ENCODE results near the gene POC1A. TPM values are rescaled to one million over a fixed set of nuclear protein-coding genes. Genes with fewer than 3 reads are reported as not detected.

The POC1A gene
- total RNA-seq, 2 experiments from 2014 or later: 23.4 to 26.1 TPM

DNA sequence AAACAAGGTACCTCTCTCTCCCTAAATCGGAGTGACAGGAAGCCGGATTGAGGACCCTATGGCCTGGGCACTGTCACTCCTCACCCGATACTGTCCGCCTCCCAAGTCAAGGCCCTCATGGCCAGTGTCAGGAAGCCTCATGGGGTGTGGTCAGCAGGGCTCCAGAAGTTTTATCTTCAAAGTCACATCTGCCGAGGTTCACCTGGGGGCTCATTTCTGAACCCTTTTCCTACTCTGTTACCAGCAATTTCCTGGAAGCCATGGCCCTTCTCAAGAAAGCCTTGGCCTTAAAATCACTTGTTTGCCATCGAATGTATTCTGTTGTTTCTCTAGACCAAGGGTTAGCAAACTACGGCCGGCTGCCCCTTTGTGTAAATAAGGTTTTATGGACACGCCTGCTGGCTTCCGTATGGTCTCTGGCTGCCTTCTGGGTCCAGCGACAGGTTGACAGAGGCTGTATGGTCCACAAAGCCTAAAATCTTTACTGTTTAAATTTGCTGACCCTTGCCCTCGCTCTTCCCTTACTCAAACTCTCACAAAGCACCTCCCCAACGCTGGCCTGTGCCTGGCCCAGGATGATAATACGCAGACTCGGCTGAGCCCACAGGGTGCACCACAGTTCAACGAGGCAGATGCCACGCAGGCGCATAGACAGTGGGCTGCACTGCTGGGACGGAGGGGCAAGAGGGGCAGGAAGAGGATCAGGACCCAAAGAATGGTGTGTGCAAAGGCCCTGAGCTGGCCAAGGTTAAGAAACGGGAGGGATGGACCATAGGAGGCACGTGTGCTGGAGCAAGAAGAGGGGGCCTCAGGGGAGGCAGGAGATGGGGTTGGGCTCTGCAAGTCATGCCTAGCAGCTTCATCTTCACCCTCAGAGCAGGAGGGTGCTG, 73.1 kb downstream of the POC1A start:
- ChIA-PET POLR2A (no interaction called here), CTCF (no interaction called here)
- no peaks in the 10 kb centered on the region for H3K27me3 Mint-ChIP-seq
- intact Hi-C loops (cut with DNase I, micrococcal nuclease): no loop called here
- H3K4me1 Mint-ChIP-seq: peaks cover 4% of the 10 kb centered on the region
- H3K27ac Mint-ChIP-seq: no peak overlapping the region
- H3K36me3 Mint-ChIP-seq (ENCODE audit: low read depth): no peaks in the 10 kb centered on the region
- no peaks in the 10 kb centered on the region for H3K9me3 Mint-ChIP-seq (ENCODE audit: low read depth)
- ATAC-seq: no peak
- DNase-seq: no peak
- no peak overlapping the region for H3K4me3 Mint-ChIP-seq

DNA sequence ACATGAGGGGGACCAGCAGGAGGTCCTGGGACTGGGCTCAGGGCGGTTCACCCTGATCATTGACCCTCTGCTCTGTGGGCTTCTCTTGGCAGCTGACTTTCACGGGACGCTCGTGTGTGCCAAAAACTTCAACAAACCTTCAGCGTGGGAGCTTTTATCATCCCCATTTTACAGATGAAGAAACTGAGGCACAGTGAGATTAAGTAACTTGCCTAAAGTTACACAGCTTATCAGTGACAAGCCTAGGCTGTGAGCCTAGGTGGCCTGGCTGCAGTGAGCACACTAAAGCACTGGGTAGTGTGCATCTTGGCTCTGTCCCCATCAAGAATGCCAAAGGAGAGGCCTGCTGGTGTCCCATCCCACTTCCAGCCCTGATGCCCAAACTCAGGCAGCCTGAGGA, 74.3 kb downstream of the POC1A start:
- H3K27me3 Mint-ChIP-seq: no peaks in the 10 kb centered on the region
- no peaks in the 10 kb centered on the region for H3K9me3 Mint-ChIP-seq (ENCODE audit: low read depth)
- H3K4me1 Mint-ChIP-seq: no peaks in the 10 kb centered on the region
- ChIA-PET POLR2A (no interaction called here), CTCF (no interaction called here)
- no peaks in the 10 kb centered on the region for H3K36me3 Mint-ChIP-seq (ENCODE audit: low read depth)
- no peak for ATAC-seq
- H3K4me3 Mint-ChIP-seq: no peak overlapping the region
- no peak overlapping the region for H3K27ac Mint-ChIP-seq
- intact Hi-C loops (cut with DNase I, micrococcal nuclease): no loop called here
- no peak for DNase-seq

DNA sequence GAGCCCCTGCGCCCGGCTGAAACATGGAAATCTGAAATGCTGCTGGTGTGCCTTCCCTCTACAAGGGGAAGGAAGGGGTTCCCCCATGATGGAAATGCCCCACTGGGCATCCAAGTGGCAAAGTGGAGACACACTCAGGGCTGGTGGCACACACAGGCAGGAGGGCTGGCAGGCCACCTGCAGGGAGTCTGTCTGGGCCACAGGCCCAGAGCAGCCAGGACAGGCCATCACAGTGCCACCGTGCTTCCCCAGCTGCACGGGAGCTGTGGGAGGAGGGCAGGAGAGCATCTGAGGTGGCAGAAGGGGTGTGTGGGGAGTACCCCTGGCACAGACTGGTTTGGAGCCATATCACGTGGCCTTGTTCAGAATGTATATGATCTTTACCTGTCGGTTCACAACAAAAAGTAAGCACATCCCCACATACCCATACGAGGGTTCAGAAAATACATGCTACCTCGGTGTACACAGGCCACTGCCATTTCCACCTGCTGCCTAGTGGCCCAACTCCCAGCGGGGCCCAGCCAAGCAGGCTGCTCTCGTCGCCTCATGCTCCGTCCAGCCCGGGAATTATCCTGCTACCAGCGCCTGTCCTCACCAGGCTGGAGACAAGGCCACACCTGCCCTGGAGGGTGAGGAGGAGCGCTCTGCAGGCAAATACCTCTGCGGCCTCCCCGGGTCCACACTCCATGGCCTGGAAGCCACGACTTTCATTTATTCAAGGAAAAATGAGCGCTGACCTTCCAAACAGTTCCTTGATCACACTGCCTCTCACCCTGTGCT, 75.3 kb downstream of the POC1A start:
- ATAC-seq: no peak
- ChIA-PET CTCF (no interaction called here), POLR2A (interaction anchor here (0.6 kb wide), 1 partner anchor 42 kb away, joined by 3 read pairs; no protein-coding TSS in a partner anchor)
- intact Hi-C loops (cut with DNase I, micrococcal nuclease): no loop called here
- no peaks in the 10 kb centered on the region for H3K4me1 Mint-ChIP-seq
- no peak overlapping the region for H3K4me3 Mint-ChIP-seq
- no peak overlapping the region for H3K27ac Mint-ChIP-seq
- DNase-seq: no peak
- H3K9me3 Mint-ChIP-seq (ENCODE audit: low read depth): no peaks in the 10 kb centered on the region
- H3K27me3 Mint-ChIP-seq: no peaks in the 10 kb centered on the region
- no peaks in the 10 kb centered on the region for H3K36me3 Mint-ChIP-seq (ENCODE audit: low read depth)

DNA sequence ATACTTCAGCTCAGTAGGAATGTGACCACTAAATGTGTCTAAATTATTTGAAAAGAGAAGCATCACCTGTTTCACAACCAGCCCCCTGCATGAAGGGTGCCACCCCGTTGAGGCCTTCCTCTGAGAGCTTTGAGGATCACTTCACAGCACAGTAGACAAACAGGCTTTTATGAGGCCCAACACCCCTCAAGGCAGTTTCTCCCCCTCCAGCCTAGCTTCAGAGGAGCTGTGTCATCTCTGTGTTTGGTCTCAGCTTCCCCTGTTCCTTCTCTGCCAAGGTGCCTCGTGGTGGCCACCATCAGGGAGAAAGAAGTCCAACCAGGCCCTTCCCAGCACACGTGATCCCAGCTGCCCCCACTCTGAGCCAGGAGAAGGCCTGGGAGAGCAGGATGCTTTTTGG, 76.3 kb downstream of the POC1A start:
- Mint-ChIP-seq H3K4me3 (no peak overlapping the region), H3K4me1 (no peaks in the 10 kb centered on the region), H3K36me3 (ENCODE audit: low read depth) (no peaks in the 10 kb centered on the region), H3K27me3 (no peaks in the 10 kb centered on the region), H3K9me3 (ENCODE audit: low read depth) (no peaks in the 10 kb centered on the region), H3K27ac (no peak overlapping the region)
- POLR2A ChIA-PET: no interaction called here
- CTCF ChIA-PET: interaction anchor here (0.6 kb wide), 1 partner anchor 147 kb away, joined by 3 read pairs; no protein-coding TSS in a partner anchor
- DNase-seq (no peak), ATAC-seq (no peak)
- intact Hi-C loops (cut with DNase I, micrococcal nuclease): no loop called here

DNA sequence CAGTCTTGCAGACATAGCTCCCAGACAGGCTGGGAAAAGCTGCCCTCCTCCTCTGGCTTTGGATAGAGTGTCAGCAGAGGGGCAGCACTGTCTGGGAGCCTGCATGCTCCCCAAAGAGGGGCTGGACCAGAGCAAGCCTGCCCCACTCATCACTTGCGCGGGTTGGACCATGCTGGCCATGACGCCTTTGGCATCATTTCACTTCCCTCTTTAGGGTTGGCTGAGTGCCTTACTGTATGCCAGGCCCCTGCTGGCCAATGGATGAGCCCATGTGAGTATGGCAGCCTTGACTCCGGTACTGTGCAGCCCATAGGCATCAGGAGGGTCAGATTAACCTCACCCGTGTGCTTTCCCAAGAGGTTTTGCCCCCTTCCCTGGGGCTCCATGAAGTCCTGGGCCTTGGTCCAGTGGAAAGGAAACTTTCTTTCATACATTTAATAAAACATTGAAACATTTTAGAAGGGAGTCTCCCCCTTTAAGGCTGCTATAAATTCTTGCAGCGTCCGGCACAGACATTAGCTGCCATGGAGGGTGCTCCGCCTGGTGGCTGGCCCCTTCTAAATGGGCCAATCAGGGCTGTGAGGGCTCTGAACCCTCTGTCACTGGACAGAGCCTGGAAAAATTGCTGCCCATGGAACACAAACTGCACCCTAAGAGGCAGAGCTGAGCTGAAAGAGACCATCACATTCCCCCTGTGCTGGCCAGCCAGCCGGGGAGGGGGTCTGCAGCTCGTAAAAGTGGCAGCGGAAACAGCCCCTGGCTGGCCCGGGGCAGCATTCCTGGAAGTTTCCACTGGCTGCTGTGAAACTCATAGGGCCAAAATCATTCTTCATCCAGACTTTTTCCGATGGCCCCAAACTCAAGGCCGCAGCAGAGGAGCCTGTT, 77.1 kb downstream of the POC1A start:
- DNase-seq: no peak
- intact Hi-C loops (cut with DNase I, micrococcal nuclease): no loop called here
- no peak overlapping the region for H3K4me3 Mint-ChIP-seq

DNA sequence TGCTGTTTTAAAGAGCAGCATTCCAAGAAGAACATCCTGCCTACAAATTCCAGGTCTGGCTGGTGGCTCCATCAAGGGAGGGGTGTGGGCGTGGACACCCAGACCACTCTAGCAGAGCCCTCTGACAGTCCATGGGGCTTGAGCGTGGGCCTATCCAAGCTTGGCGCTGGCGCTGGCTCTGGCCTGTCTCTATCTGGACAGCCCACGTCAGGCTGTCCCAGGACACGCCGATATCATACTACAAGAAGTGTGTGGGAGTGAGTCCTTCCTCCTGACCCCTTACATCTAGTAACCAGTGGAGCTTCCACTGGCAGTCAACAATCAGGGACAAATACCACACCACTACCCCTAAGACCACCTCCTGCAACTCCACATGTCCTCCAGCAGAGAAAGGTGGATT, 80.7 kb downstream of the POC1A start:
- CTCF ChIA-PET: interaction anchor here (0.9 kb wide), 1 partner anchor 19 kb away, joined by 5 read pairs; no protein-coding TSS in a partner anchor
- POLR2A ChIA-PET: no interaction called here

More for the DNA sequence above, 77.1 kb downstream of the POC1A start:
- no peak overlapping the region for H3K27ac Mint-ChIP-seq
- no peaks in the 10 kb centered on the region for H3K4me1 Mint-ChIP-seq
- H3K36me3 Mint-ChIP-seq (ENCODE audit: low read depth): no peaks in the 10 kb centered on the region
- ChIA-PET POLR2A (interaction anchor here (0.7 kb wide), 1 partner anchor 11 kb away, joined by 3 read pairs; no protein-coding TSS in a partner anchor), CTCF (no interaction called here)
- ATAC-seq: no peak
- H3K27me3 Mint-ChIP-seq: no peaks in the 10 kb centered on the region
- no peaks in the 10 kb centered on the region for H3K9me3 Mint-ChIP-seq (ENCODE audit: low read depth)

DNA sequence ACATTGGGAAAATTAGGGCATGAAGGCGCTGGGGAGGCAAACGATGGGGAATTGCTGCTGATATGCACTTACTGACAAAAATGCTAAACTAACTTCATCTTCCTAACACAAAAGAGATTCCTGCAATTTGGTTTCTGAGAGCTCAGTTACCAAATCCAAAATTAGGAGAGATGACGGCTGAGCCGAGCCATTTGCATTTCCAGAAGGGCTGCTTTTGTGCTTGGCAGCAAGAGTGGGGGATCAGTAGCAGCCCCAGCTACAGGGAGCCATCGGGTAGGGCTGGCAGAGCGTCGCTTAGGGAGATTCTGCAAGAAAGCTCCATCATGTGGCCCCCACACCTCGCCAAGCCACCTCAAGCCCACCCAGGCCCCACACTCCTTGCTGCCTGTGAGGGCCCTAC, 81.8 kb downstream of the POC1A start:
- H3K36me3 Mint-ChIP-seq (ENCODE audit: low read depth): no peaks in the 10 kb centered on the region
- DNase-seq (no peak), ATAC-seq (no peak)
- H3K9me3 Mint-ChIP-seq (ENCODE audit: low read depth): no peaks in the 10 kb centered on the region
- POLR2A ChIA-PET: no interaction called here
- H3K4me1 Mint-ChIP-seq: no peaks in the 10 kb centered on the region
- no peak overlapping the region for H3K27ac Mint-ChIP-seq
- intact Hi-C loops (cut with DNase I, micrococcal nuclease): no loop called here
- H3K27me3 Mint-ChIP-seq: no peaks in the 10 kb centered on the region
- CTCF ChIA-PET: no interaction called here
- H3K4me3 Mint-ChIP-seq: no peak overlapping the region

More for the DNA sequence above, 80.7 kb downstream of the POC1A start:
- DNase-seq (no peak), ATAC-seq (no peak)
- Mint-ChIP-seq H3K4me3 (no peak overlapping the region), H3K9me3 (ENCODE audit: low read depth) (no peaks in the 10 kb centered on the region), H3K27me3 (no peaks in the 10 kb centered on the region), H3K27ac (no peak overlapping the region), H3K36me3 (ENCODE audit: low read depth) (no peaks in the 10 kb centered on the region), H3K4me1 (no peaks in the 10 kb centered on the region)
- intact Hi-C loops (cut with DNase I, micrococcal nuclease): no loop called here

DNA sequence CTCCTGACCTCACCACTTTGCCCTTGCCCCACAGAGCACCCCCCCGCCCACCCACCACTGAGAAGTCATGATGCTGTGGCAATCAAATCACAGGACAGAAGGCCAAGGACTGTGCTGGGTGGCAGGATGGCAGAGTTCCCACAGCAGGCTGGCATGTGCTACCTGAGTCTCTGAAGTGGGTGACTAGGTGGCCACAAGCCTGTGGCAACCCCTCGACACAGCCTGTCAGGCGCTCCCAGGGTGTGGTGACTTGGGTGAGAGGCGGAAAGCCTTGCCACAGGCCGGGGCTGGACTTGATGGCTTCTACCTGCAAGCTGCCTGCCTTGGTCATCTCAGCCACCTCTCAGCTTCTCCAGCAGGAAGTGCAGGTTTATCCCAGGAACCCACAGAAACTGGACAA, 82.2 kb downstream of the POC1A start:
- no peak for DNase-seq
- no peaks in the 10 kb centered on the region for H3K36me3 Mint-ChIP-seq (ENCODE audit: low read depth)
- H3K9me3 Mint-ChIP-seq (ENCODE audit: low read depth): no peaks in the 10 kb centered on the region
- intact Hi-C loops (cut with DNase I, micrococcal nuclease): no loop called here
- no peaks in the 10 kb centered on the region for H3K4me1 Mint-ChIP-seq
- CTCF ChIA-PET: no interaction called here
- POLR2A ChIA-PET: no interaction called here
- no peak for ATAC-seq
- no peaks in the 10 kb centered on the region for H3K27me3 Mint-ChIP-seq
- H3K27ac Mint-ChIP-seq: no peak overlapping the region
- H3K4me3 Mint-ChIP-seq: no peak overlapping the region

DNA sequence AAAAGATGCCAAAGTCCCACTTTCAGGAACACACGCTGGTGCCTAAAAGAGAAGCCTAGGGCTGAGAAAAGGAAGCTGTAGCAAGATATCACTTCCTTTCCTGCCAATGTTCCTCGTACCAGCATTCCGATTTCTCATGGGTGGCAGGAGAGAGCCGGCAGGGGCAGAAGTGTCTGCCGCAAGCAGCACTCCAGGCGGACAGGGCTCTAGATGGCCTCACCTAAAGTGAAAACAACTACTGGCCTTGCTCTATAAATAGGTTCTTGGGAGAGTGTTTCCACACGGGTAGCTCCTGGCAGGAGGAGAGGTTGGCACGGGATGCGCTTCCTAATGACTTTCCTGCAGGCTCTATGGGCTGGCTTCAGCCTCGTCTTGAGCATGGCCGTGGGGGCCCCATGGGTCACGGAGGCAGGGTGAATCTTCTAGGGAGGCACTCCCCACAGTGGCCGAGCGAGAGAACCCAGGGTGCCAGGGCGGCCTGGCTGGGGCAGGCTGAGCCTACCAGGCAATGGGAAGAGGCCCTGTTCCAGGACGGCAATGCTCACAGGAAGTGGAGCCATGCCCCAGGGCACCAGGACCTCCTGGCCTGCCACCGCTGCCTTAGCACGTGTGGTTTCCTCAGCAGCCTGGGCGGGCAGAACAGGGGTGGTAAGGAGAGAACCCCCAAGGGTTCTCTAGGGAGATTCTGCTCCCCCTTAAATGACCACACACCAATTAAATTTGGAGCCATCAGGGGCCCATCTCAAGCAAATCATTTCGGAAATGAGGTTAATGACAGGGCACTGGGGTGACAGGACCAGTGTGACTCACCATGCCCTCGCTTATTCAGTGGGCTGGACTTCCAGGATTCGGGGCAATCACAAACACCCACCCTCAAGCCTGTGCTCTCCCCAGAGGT, 83.2 kb downstream of the POC1A start:
- H3K27me3 Mint-ChIP-seq: no peaks in the 10 kb centered on the region
- ATAC-seq: no peak
- no peak overlapping the region for H3K4me3 Mint-ChIP-seq
- intact Hi-C loops (cut with DNase I, micrococcal nuclease): no loop called here
- H3K9me3 Mint-ChIP-seq (ENCODE audit: low read depth): no peaks in the 10 kb centered on the region
- ChIA-PET POLR2A (no interaction called here), CTCF (no interaction called here)
- no peaks in the 10 kb centered on the region for H3K4me1 Mint-ChIP-seq
- no peaks in the 10 kb centered on the region for H3K36me3 Mint-ChIP-seq (ENCODE audit: low read depth)
- DNase-seq: no peak
- no peak overlapping the region for H3K27ac Mint-ChIP-seq

DNA sequence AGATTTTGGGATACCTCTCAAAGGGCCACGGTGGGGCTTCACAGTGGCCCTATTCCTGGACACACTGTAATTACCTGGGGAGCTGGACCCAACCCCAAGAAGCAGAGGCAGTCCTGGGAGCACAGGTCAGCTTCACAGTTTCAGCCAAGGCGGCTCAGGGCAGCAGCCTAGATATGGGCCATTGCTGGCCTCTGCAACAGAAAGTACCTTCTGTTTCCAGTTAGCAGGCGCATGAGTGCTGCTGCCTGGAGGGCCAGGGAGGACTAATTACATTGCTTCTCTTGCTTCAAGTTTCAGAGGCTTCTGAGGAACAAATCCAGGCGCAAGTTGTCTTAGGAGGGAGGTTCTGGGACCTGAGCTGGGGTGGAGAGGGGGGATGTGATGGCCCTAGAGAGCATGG, 84.4 kb downstream of the POC1A start:
- DNase-seq (no peak), ATAC-seq (no peak)
- ChIA-PET CTCF (interaction anchor here (1.4 to 1.5 kb wide), 2 partner anchors 17 to 57 kb away, joined by 4 read pairs; no protein-coding TSS in a partner anchor), POLR2A (no interaction called here)
- no peaks in the 10 kb centered on the region for H3K9me3 Mint-ChIP-seq (ENCODE audit: low read depth)
- H3K36me3 Mint-ChIP-seq (ENCODE audit: low read depth): no peaks in the 10 kb centered on the region
- no peak overlapping the region for H3K4me3 Mint-ChIP-seq
- no peaks in the 10 kb centered on the region for H3K27me3 Mint-ChIP-seq
- no peaks in the 10 kb centered on the region for H3K4me1 Mint-ChIP-seq
- H3K27ac Mint-ChIP-seq: no peak overlapping the region
- intact Hi-C loops (cut with DNase I, micrococcal nuclease): no loop called here
